Bronchial epithelial cell (primary cell): ENCODE measurements around the gene IL3RA. TPM values are rescaled to one million over a fixed set of nuclear protein-coding genes. Genes with fewer than 3 reads are reported as not detected.

ENCODE experiments used
- DNase-seq: peaks from one replicate; pipeline ENCODE4 v3.0.0-alpha.2; 2010; ENCODE audit warnings: low read depth
- FAIRE-seq: peaks from 2 replicates; lab custom pipeline; 2011; peaks lifted over from hg19 to GRCh38; lab: Jason Lieb, UNC
- H3K27me3 ChIP-seq: 2 replicates; pipeline ENCODE4 v1.5.1; 2011; ENCODE audit warnings: low read length; ENCODE audit not compliant: control insufficient read depth, insufficient read depth
- H3K36me3 ChIP-seq: 2 replicates; pipeline ENCODE4 v1.5.1; 2011; ENCODE audit warnings: low read length; ENCODE audit not compliant: control insufficient read depth, insufficient read depth
- H3K4me3 ChIP-seq: 2 replicates; pipeline ENCODE4 v1.5.1; 2011; ENCODE audit warnings: mild to moderate bottlenecking, low read depth, low read length, control low read depth
- CTCF ChIP-seq: IDR thresholded peaks from 2 replicates; pipeline ENCODE4 v1.5.1; 2011; ENCODE audit warnings: mild to moderate bottlenecking, moderate library complexity, low read length, control low read depth, inconsistent platforms; ENCODE audit not compliant: insufficient read depth, severe bottlenecking
- total RNA-seq: library from RNA; depleted of rRNA; stranded (reverse); fragments of >200 nt; gene quantifications from 2 replicates; pipeline ENCODE4 v1.2.1, GENCODE V29; 2014

IL3RA gene
- total RNA-seq, 1 donor from 2014 or later, result not detected

GRCh38 chrX:1397441-1398270 lies 61.1 kb downstream of the IL3RA start:
- no peak for TF ChIP-seq CTCF
- FAIRE-seq (no peak), DNase-seq (no peak)
- Histone ChIP-seq H3K36me3 (peaks cover 4% of the 10 kb centered on the region), H3K4me3 (no peak overlapping the region), H3K27me3 (no peaks in the 10 kb centered on the region)

GRCh38 chrX:1398431-1399340 lies 62.1 kb downstream of the IL3RA start:
- peaks cover 4% of the 10 kb centered on the region for H3K36me3 ChIP-seq
- FAIRE-seq (no peak), DNase-seq (no peak)
- TF ChIP-seq CTCF, result no peak
- no peaks in the 10 kb centered on the region for H3K27me3 ChIP-seq
- no peak overlapping the region for H3K4me3 ChIP-seq

- TF ChIP-seq CTCF, result no peak
- H3K4me3 ChIP-seq, result no peak overlapping the region
- peaks cover 5% of the 10 kb centered on the region for H3K36me3 ChIP-seq
- DNase-seq, result no peak
- no peak for FAIRE-seq
- H3K27me3 ChIP-seq, result no peaks in the 10 kb centered on the region
These were observed 63.5 kb downstream of the IL3RA start for GRCh38 chrX:1400049-1400448.

GRCh38 chrX:1400742-1401471 lies 64.3 kb downstream of the IL3RA start:
- H3K36me3 ChIP-seq, result peaks cover 5% of the 10 kb centered on the region
- no peaks in the 10 kb centered on the region for H3K27me3 ChIP-seq
- no peak for TF ChIP-seq CTCF
- no peak overlapping the region for H3K4me3 ChIP-seq
- no peak for DNase-seq
- FAIRE-seq, result no peak

- H3K36me3 ChIP-seq, result peaks cover 4% of the 10 kb centered on the region
- no peak for TF ChIP-seq CTCF
- FAIRE-seq, result no peak
- no peak for DNase-seq
- H3K4me3 ChIP-seq, result no peak overlapping the region
- no peaks in the 10 kb centered on the region for H3K27me3 ChIP-seq
These were observed 65.2 kb downstream of the IL3RA start for GRCh38 chrX:1401611-1402430.
